ENCODE results near the gene SEC24A.

- no peak for TF ChIP-seq EZH2 (IDR thresholded peaks at IDR 0.05; ENCODE audit: borderline replicate concordance, low read length)
- no peak for TF ChIP-seq CTCF (conservative IDR thresholded peaks at IDR 0.05 in 1 of 2, IDR thresholded peaks at IDR 0.05 in 1 of 2; ENCODE audit: extremely low read depth in 1 of 2, insufficient read depth in 1 of 2, low read depth in 1 of 2, low read length in 2 of 2)
Observed at GRCh38 chr5:134600600-134600999, 48.0 kb upstream of the SEC24A start.
